ENCODE data around the gene PLOD1.

DNA sequence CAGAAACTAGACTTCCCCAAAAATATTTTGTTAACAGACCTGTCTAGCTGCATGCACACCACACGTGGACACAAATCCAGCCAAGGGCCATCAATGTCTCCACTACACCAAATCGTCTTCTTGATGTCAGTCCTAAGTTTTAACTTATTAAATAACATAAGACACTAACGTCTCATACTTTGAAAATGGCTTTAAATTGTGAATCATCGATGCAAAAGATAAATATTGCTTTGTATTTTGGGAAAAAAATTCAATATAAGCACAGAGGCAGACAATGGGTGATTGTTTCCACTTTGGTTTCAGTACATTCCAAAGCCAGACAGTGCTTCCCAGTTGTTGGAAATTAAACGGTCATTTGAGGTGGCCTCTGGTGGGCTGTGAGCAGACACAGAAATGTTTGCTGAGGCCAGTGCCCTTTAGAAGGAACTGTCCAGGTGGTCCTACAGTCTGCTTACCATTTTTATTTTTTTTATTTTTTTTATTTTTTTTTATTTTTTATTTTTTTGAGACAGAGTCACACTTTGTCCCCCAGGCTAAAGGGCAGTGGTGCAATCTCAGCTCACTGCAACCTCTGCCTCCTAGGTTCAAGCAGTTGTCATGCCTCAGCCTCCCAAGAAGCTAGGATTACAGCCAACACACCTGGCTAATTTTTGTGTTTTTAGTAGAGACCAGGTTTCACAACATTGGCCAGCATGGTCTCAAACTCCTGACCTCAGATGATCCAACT lies 6.5 kb upstream of the PLOD1 start:
- TF ChIP-seq, protein P1, sequence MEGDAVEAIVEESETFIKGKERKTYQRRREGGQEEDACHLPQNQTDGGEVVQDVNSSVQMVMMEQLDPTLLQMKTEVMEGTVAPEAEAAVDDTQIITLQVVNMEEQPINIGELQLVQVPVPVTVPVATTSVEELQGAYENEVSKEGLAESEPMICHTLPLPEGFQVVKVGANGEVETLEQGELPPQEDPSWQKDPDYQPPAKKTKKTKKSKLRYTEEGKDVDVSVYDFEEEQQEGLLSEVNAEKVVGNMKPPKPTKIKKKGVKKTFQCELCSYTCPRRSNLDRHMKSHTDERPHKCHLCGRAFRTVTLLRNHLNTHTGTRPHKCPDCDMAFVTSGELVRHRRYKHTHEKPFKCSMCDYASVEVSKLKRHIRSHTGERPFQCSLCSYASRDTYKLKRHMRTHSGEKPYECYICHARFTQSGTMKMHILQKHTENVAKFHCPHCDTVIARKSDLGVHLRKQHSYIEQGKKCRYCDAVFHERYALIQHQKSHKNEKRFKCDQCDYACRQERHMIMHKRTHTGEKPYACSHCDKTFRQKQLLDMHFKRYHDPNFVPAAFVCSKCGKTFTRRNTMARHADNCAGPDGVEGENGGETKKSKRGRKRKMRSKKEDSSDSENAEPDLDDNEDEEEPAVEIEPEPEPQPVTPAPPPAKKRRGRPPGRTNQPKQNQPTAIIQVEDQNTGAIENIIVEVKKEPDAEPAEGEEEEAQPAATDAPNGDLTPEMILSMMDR (IDR thresholded peaks at IDR 0.05), result no peak
- no peak for TF ChIP-seq POLR2AphosphoS5 (IDR thresholded peaks at IDR 0.05; ENCODE audit: low read depth, low read length)

Measured in Panc1 (cell line).